ENCODE results near the gene CDK6.

GRCh38 chr7:92669616-92670165 is 166.7 kb downstream of the CDK6 start:
- TF ChIP-seq RAD21 (IDR thresholded peaks at IDR 0.05): no peak
- TF ChIP-seq ZBTB33 (IDR thresholded peaks at IDR 0.05): no peak
- no peak for TF ChIP-seq CTCF (IDR thresholded peaks at IDR 0.05; ENCODE audit: low read depth, low read length, missing input control)

All from liver (tissue), 3 donors.